ENCODE data around the gene SMPD2. TPM values are rescaled to one million over a fixed set of nuclear protein-coding genes. Genes with fewer than 3 reads are reported as not detected.

SMPD2 gene
- total RNA-seq, 1 experiment from 2014 or later: 12.3 TPM

- peaks cover 15% of the 10 kb centered on the region for H3K36me3 Mint-ChIP-seq (ENCODE audit: insufficient read depth, unreplicated experiment)
- peaks cover 5% of the 10 kb centered on the region for H3K4me1 ChIP-seq
- no peaks in the 10 kb centered on the region for H3K36me3 ChIP-seq (ENCODE audit: control insufficient read depth, insufficient read depth, low read length)
- no peak overlapping the region for H3K4me3 Mint-ChIP-seq (ENCODE audit: unreplicated experiment)
- no peak overlapping the region for H3K27ac Mint-ChIP-seq (ENCODE audit: unreplicated experiment)
- ChIA-PET POLR2A (interaction anchor here (0.6 kb wide), 1 partner anchor 352 kb away, joined by 5 read pairs; no protein-coding TSS in a partner anchor), CTCF (no interaction called here)
- TF ChIP-seq CTCF (IDR thresholded peaks at IDR 0.05; ENCODE audit: insufficient read depth in 1 of 2, low read depth in 1 of 2, low read length in 1 of 2, severe bottlenecking in 1 of 2, unreplicated experiment in 1 of 2): no peak
- H3K27me3 Mint-ChIP-seq (ENCODE audit: insufficient read depth, unreplicated experiment): no peaks in the 10 kb centered on the region
- no peaks in the 10 kb centered on the region for H3K9me3 Mint-ChIP-seq (ENCODE audit: unreplicated experiment)
- H3K9me3 ChIP-seq: no peaks in the 10 kb centered on the region
- no peak for DNase-seq
- no peaks in the 10 kb centered on the region for H3K27me3 ChIP-seq (replicated peaks; ENCODE audit: control insufficient read depth, insufficient read depth, low read length)
- H3K4me3 ChIP-seq (ENCODE audit: low read depth, low read length): no peak overlapping the region
- H3K4me1 Mint-ChIP-seq (ENCODE audit: low read depth, unreplicated experiment): no peaks in the 10 kb centered on the region
- intact Hi-C loops (cut with micrococcal nuclease; ENCODE audit: unreplicated experiment): loop anchor here (5.0 to 10.0 kb wide), 2 partner anchors 36 to 262 kb away; partner anchors contain the start of gene ZBTB24
- no TSS peak for BruUV-seq (replicated peaks)
These were observed 6.0 kb downstream of the SMPD2 start for GRCh38 chr6:109446541-109446940.

GRCh38 chr6:109447087-109447486 is 6.6 kb downstream of the SMPD2 start:
- H3K4me3 Mint-ChIP-seq (ENCODE audit: unreplicated experiment): no peak overlapping the region
- Histone ChIP-seq H3K27me3 (replicated peaks; ENCODE audit: control insufficient read depth, insufficient read depth, low read length) (no peaks in the 10 kb centered on the region), H3K9me3 (no peaks in the 10 kb centered on the region), H3K36me3 (ENCODE audit: control insufficient read depth, insufficient read depth, low read length) (no peaks in the 10 kb centered on the region), H3K4me3 (ENCODE audit: low read depth, low read length) (no peak overlapping the region), H3K4me1 (peaks cover under 1% of the 10 kb centered on the region; the same call in 1 of the 2 replicates)
- CTCF ChIA-PET: no interaction called here
- BruUV-seq (replicated peaks): no TSS peak
- H3K9me3 Mint-ChIP-seq (ENCODE audit: unreplicated experiment): no peaks in the 10 kb centered on the region
- no peak overlapping the region for H3K27ac Mint-ChIP-seq (ENCODE audit: unreplicated experiment)
- peaks cover 15% of the 10 kb centered on the region for H3K36me3 Mint-ChIP-seq (ENCODE audit: insufficient read depth, unreplicated experiment)
- intact Hi-C loops (cut with micrococcal nuclease; ENCODE audit: unreplicated experiment): loop anchor here (5.0 to 10.0 kb wide), 2 partner anchors 35 to 262 kb away; partner anchors contain the start of gene ZBTB24
- DNase-seq: no peak
- no peak for TF ChIP-seq CTCF (IDR thresholded peaks at IDR 0.05; ENCODE audit: insufficient read depth in 1 of 2, low read depth in 1 of 2, low read length in 1 of 2, severe bottlenecking in 1 of 2, unreplicated experiment in 1 of 2)
- no peaks in the 10 kb centered on the region for H3K4me1 Mint-ChIP-seq (ENCODE audit: low read depth, unreplicated experiment)
- POLR2A ChIA-PET: no interaction called here
- H3K27me3 Mint-ChIP-seq (ENCODE audit: insufficient read depth, unreplicated experiment): no peaks in the 10 kb centered on the region

DNA sequence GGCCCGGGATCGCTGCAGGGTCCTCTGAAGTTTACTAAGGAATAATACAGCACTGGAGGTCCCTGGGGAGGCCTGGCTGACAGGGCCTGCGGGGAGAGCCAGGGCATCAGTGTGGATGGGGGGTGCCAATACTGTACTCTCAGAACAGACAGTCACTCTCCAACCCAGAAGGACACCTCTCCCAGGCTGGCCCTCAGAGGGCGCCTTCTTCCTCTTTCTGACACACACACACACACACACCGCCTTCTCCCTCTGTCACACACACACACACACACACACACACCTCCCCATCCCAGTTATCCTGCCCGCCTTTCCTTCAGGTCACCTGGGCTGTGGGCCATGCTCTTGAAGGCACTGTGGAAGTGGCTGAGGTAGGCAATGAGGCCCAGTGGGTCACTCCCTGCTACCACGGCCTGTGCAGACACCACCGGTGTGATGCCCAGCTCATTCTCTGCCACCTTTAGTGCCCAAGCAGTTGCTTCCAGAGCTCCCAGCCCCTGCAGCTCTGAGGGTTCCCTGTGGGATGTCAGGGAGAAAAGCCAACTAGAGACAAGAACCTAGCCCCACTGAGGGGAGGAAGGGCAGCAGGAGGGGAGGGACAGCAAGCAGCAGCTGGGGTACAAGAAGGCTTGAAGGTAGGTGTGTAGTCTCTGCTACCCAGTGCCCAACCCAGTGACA is 7.5 kb downstream of the SMPD2 start:
- Mint-ChIP-seq H3K36me3 (ENCODE audit: insufficient read depth, unreplicated experiment) (peaks cover 15% of the 10 kb centered on the region), H3K4me3 (ENCODE audit: unreplicated experiment) (no peak overlapping the region), H3K4me1 (ENCODE audit: low read depth, unreplicated experiment) (no peaks in the 10 kb centered on the region), H3K27me3 (ENCODE audit: insufficient read depth, unreplicated experiment) (no peaks in the 10 kb centered on the region), H3K27ac (ENCODE audit: unreplicated experiment) (no peak overlapping the region), H3K9me3 (ENCODE audit: unreplicated experiment) (no peaks in the 10 kb centered on the region)
- Histone ChIP-seq H3K36me3 (ENCODE audit: control insufficient read depth, insufficient read depth, low read length) (no peaks in the 10 kb centered on the region), H3K4me1 (no peaks in the 10 kb centered on the region), H3K9me3 (no peaks in the 10 kb centered on the region), H3K27me3 (replicated peaks; ENCODE audit: control insufficient read depth, insufficient read depth, low read length) (no peaks in the 10 kb centered on the region), H3K4me3 (ENCODE audit: low read depth, low read length) (no peak overlapping the region)
- no peak for TF ChIP-seq CTCF (IDR thresholded peaks at IDR 0.05; ENCODE audit: insufficient read depth in 1 of 2, low read depth in 1 of 2, low read length in 1 of 2, severe bottlenecking in 1 of 2, unreplicated experiment in 1 of 2)
- DNase-seq: no peak
- CTCF ChIA-PET: no interaction called here
- intact Hi-C loops (cut with micrococcal nuclease; ENCODE audit: unreplicated experiment): loop anchor here (5.0 to 10.0 kb wide), 2 partner anchors 34 to 263 kb away; partner anchors contain the start of gene ZBTB24
- no TSS peak for BruUV-seq (replicated peaks)
- POLR2A ChIA-PET: no interaction called here

All from Caco-2 (cell line).